SK-N-SH (cell line): ENCODE results near the gene PWWP2B. TPM values are rescaled to one million over a fixed set of nuclear protein-coding genes. Genes with fewer than 3 reads are reported as not detected.

Experiments
- CTCF ChIA-PET: fragments of 300-600, 350-600 bp; formaldehyde crosslinking; extraction: SDS; loops from one replicate; lab custom pipeline; 2021; lab: Yijun Ruan, JAX
- POLR2A ChIA-PET: fragments of 350-600 bp; sonication (Branson Sonifier 250); formaldehyde crosslinking; extraction: SDS; loops from one replicate; lab custom pipeline; 2020; ENCODE audit warnings: antibody characterized with exemption, inconsistent platforms; lab: Yijun Ruan, JAX
- DNase-seq: peaks from one replicate; pipeline ENCODE4 v3.0.0; 2012
- H2AFZ ChIP-seq: fragments of 200-600 bp; sonication (generic); 2 replicates; pipeline ENCODE4 v1.8.1; 2016; ENCODE audit warnings: antibody characterized with exemption, mild to moderate bottlenecking, low read depth
- H3F3A ChIP-seq: fragments of 200-600 bp; sonication (generic); replicated peaks from 2 replicates; pipeline ENCODE3; 2016; ENCODE audit warnings: antibody characterized with exemption, mild to moderate bottlenecking; ENCODE audit not compliant: insufficient read depth
- H3K27ac ChIP-seq, 2 experiments: fragments of 200-500 bp in 1 of 2; fragments of 200-600 bp in 1 of 2; sonication (Bioruptor generic) in 1 of 2; sonication (generic), shearing (Covaris generic) in 1 of 2; 2 replicates each; pipeline versions ENCODE4 v1.5.1 to v1.6.1; 2014 to 2016; ENCODE audit warnings: low read depth in 2 of 2, inconsistent platforms in 1 of 2, low read length in 1 of 2, mild to moderate bottlenecking in 1 of 2, mixed read lengths in 1 of 2
- H3K27me3 ChIP-seq: fragments of 200-600 bp; sonication (generic), shearing (Covaris generic); 2 replicates; pipeline ENCODE4 v1.6.1; 2016; ENCODE audit warnings: mixed run types; ENCODE audit not compliant: insufficient read depth
- H3K36me3 ChIP-seq, 2 experiments: fragments of 200-500 bp in 1 of 2; fragments of 200-600 bp in 1 of 2; sonication (Bioruptor generic) in 1 of 2; sonication (generic) in 1 of 2; replicated peaks in 1 of 2; 2 replicates each; pipeline versions ENCODE3 to v1.5.1; 2014 to 2016; ENCODE audit warnings: low read length in 1 of 2, mild to moderate bottlenecking in 1 of 2; ENCODE audit not compliant: insufficient read depth in 2 of 2, control insufficient read depth in 1 of 2
- H3K4me1 ChIP-seq, 2 experiments: fragments of 200-500 bp in 1 of 2; fragments of 200-600 bp in 1 of 2; sonication (Bioruptor generic) in 1 of 2; sonication (generic), shearing (Covaris generic) in 1 of 2; 2 replicates each; pipeline versions ENCODE4 v1.5.1 to v1.6.1; 2014 to 2016; ENCODE audit warnings: low read depth in 1 of 2, low read length in 1 of 2, mixed run types in 1 of 2; ENCODE audit not compliant: insufficient read depth in 2 of 2, control insufficient read depth in 1 of 2
- H3K4me2 ChIP-seq: fragments of 200-600 bp; sonication (generic), shearing (Covaris generic); 2 replicates; pipeline ENCODE4 v1.6.1; 2017; ENCODE audit warnings: mixed run types
- H3K4me3 ChIP-seq, 2 experiments: fragments of 200-500 bp in 1 of 2; fragments of 200-600 bp in 1 of 2; sonication (Bioruptor generic) in 1 of 2; sonication (generic), shearing (Covaris generic) in 1 of 2; 2 replicates each; pipeline versions ENCODE4 v1.5.1 to v1.8.1; 2014 to 2016; ENCODE audit warnings: low read depth in 2 of 2, inconsistent platforms in 1 of 2, low read length in 1 of 2, mild to moderate bottlenecking in 1 of 2, mixed read lengths in 1 of 2, moderate library complexity in 1 of 2
- H3K79me2 ChIP-seq: fragments of 200-600 bp; sonication (generic); 2 replicates; pipeline ENCODE4 v1.8.1; 2017; ENCODE audit warnings: mild to moderate bottlenecking; ENCODE audit not compliant: insufficient read depth
- H3K9ac ChIP-seq: fragments of 200-600 bp; sonication (generic); 2 replicates; pipeline ENCODE4 v1.6.1; 2017; ENCODE audit warnings: mixed run types
- H3K9me2 ChIP-seq: fragments of 200-600 bp; sonication (generic); 2 replicates; pipeline ENCODE4 v1.6.1; 2017; ENCODE audit warnings: mixed run types
- H3K9me3 ChIP-seq: fragments of 200-600 bp; sonication (generic); 2 replicates; pipeline ENCODE4 v1.6.1; 2017; ENCODE audit warnings: mixed run types, mild to moderate bottlenecking, moderate library complexity
- H4K20me1 ChIP-seq: fragments of 200-600 bp; sonication (generic); 2 replicates; pipeline ENCODE4 v1.6.1; 2017; ENCODE audit warnings: mild to moderate bottlenecking, mixed run types; ENCODE audit not compliant: insufficient read depth
- CHD2 ChIP-seq: fragments of 150-350 bp; IDR thresholded peaks from 2 replicates; pipeline ENCODE4 v1.6.1; 2018; ENCODE audit warnings: low read length; ENCODE audit not compliant: partially characterized antibody
- ELF1 ChIP-seq: IDR thresholded peaks from 2 replicates; pipeline ENCODE4 v1.4.0; 2012
- EZH2phosphoT487 ChIP-seq: fragments of 200-600 bp; sonication (generic); IDR thresholded peaks from 2 replicates; pipeline ENCODE4 v1.6.1; 2017; ENCODE audit warnings: low read depth, mixed run types, mild to moderate bottlenecking, antibody characterized with exemption, moderate library complexity, borderline replicate concordance
- FOSL2 ChIP-seq: IDR thresholded peaks from 2 replicates; pipeline ENCODE4 v1.4.0; 2012; ENCODE audit warnings: low read depth, mild to moderate bottlenecking, moderate library complexity, borderline replicate concordance
- FOXM1 ChIP-seq: IDR thresholded peaks from 2 replicates; pipeline ENCODE4 v1.4.0; 2012; ENCODE audit warnings: low read depth, mild to moderate bottlenecking
- GABPA ChIP-seq: IDR thresholded peaks from 2 replicates; pipeline ENCODE4 v1.4.0; 2012; ENCODE audit warnings: low read depth, mild to moderate bottlenecking
- GATA2 ChIP-seq: sonication (generic); formaldehyde crosslinking; IDR thresholded peaks from 2 replicates; pipeline ENCODE4 v1.5.0; 2020; ENCODE audit warnings: mild to moderate bottlenecking, missing genetic modification reagents
- JUND ChIP-seq: IDR thresholded peaks from 2 replicates; pipeline ENCODE4 v1.4.0; 2012
- MEF2A ChIP-seq: IDR thresholded peaks from 2 replicates; pipeline ENCODE4 v1.4.0; 2012; ENCODE audit warnings: low read depth, borderline replicate concordance
- NFIC ChIP-seq: IDR thresholded peaks from 2 replicates; pipeline ENCODE4 v1.4.0; 2012; ENCODE audit warnings: borderline replicate concordance
- RCOR1 ChIP-seq: fragments of 150-350 bp; IDR thresholded peaks from 2 replicates; pipeline ENCODE4 v1.6.1; 2017; ENCODE audit warnings: antibody characterized with exemption, low read length
- RFX5 ChIP-seq: IDR thresholded peaks from 2 replicates; pipeline ENCODE4 v1.6.1; 2012; ENCODE audit warnings: mild to moderate bottlenecking, improper control_type of control experiment, low read length
- TCF12 ChIP-seq: IDR thresholded peaks from 2 replicates; pipeline ENCODE4 v1.4.0; 2012
- TEAD4 ChIP-seq: IDR thresholded peaks from 2 replicates; pipeline ENCODE4 v1.4.0; 2012; ENCODE audit warnings: mild to moderate bottlenecking, borderline replicate concordance; ENCODE audit not compliant: insufficient read depth
- WGBS: methylation state at CpG from one replicate; pipeline ENCODE4 v1.1.6; 2017; ENCODE audit warnings: low lambda C conversion rate; 5-methylcytosine and 5-hydroxymethylcytosine counted together
- polyA plus RNA-seq, 3 experiments: library from polyadenylated mRNA; depleted of rRNA; stranded (reverse); fragments of >200 nt; gene quantifications; 2 replicates each; pipeline ENCODE4 v1.2.3, GENCODE V29; 2012
- TF ChIP-seq, protein P1 (sequence below): IDR thresholded peaks from 2 replicates; pipeline ENCODE4; 2012
- TF ChIP-seq, protein P2 (sequence below): IDR thresholded peaks from 2 replicates; pipeline ENCODE4 v1.6.1; 2012; ENCODE audit warnings: mild to moderate bottlenecking, low read depth, low read length, moderate library complexity
- TF ChIP-seq, protein P3 (sequence below): fragments of 200-600 bp; sonication (generic); IDR thresholded peaks from 2 replicates; pipeline ENCODE4 v1.6.1; 2017; ENCODE audit warnings: antibody characterized with exemption, mild to moderate bottlenecking, moderate library complexity
- TF ChIP-seq, protein P4 (sequence below): fragments of 150-350 bp; IDR thresholded peaks from 2 replicates; pipeline ENCODE4 v1.6.1; 2016; ENCODE audit warnings: mild to moderate bottlenecking, low read depth, low read length

Gene PWWP2B
- polyA plus RNA-seq, 1 of the 3 experiments (the other 2 are of a cell fraction): 2.4 TPM

DNA sequence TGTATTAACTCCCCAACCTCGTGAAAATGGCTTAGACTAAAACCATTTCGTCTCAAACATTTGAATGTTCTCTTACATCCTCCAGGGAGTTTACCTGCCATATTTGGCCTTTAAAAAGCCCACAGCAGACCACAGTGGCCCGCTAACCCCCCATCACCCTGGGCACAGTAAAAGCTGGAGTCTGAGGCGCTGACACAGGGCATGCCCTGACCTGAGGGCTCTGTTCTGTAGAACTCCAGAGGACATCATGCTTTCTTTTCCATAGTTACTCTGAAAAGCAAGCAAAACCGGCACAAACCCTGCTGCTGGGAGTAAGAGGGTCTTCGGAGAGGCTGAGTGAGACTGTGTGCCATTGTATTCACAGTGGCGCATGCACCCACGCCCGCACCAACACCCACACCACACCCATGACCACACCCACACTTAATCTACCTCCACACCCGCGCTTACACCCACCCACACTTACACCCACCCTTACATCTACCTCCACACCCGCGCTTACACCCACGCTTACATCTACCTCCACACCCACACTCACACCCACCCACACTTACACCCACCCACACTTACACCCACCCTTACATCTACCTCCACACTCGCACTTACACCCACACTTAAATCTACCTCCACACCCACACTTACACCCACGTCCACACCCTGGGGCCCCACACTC, 32.9 kb upstream of the PWWP2B start:
- Histone ChIP-seq H3K4me1 (no peaks in the 10 kb centered on the region), H3K9me2 (no peaks in the 10 kb centered on the region), H4K20me1 (no peaks in the 10 kb centered on the region), H3K36me3 (peaks cover 6 to 31% of the 10 kb centered on the region in 2 experiments), H3K9me3 (no peaks in the 10 kb centered on the region), H3K79me2 (no peaks in the 10 kb centered on the region), H3K9ac (no peak overlapping the region), H3F3A (no peaks in the 10 kb centered on the region), H3K4me2 (no peak overlapping the region), H3K4me3 (no peak overlapping the region), H2AFZ (no peak overlapping the region), H3K27me3 (no peaks in the 10 kb centered on the region), H3K27ac (no peak overlapping the region)
- WGBS: 61% methylated on average over 16 of the region's 16 CpGs
- TF ChIP-seq, protein P1, sequence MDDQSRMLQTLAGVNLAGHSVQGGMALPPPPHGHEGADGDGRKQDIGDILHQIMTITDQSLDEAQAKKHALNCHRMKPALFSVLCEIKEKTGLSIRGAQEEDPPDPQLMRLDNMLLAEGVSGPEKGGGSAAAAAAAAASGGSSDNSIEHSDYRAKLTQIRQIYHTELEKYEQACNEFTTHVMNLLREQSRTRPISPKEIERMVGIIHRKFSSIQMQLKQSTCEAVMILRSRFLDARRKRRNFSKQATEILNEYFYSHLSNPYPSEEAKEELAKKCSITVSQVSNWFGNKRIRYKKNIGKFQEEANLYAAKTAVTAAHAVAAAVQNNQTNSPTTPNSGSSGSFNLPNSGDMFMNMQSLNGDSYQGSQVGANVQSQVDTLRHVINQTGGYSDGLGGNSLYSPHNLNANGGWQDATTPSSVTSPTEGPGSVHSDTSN: no peak
- no peak for TF ChIP-seq EZH2phosphoT487
- TF ChIP-seq FOSL2: no peak
- TF ChIP-seq, protein P2, sequence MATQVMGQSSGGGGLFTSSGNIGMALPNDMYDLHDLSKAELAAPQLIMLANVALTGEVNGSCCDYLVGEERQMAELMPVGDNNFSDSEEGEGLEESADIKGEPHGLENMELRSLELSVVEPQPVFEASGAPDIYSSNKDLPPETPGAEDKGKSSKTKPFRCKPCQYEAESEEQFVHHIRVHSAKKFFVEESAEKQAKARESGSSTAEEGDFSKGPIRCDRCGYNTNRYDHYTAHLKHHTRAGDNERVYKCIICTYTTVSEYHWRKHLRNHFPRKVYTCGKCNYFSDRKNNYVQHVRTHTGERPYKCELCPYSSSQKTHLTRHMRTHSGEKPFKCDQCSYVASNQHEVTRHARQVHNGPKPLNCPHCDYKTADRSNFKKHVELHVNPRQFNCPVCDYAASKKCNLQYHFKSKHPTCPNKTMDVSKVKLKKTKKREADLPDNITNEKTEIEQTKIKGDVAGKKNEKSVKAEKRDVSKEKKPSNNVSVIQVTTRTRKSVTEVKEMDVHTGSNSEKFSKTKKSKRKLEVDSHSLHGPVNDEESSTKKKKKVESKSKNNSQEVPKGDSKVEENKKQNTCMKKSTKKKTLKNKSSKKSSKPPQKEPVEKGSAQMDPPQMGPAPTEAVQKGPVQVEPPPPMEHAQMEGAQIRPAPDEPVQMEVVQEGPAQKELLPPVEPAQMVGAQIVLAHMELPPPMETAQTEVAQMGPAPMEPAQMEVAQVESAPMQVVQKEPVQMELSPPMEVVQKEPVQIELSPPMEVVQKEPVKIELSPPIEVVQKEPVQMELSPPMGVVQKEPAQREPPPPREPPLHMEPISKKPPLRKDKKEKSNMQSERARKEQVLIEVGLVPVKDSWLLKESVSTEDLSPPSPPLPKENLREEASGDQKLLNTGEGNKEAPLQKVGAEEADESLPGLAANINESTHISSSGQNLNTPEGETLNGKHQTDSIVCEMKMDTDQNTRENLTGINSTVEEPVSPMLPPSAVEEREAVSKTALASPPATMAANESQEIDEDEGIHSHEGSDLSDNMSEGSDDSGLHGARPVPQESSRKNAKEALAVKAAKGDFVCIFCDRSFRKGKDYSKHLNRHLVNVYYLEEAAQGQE: no peak
- no peak for TF ChIP-seq JUND
- TF ChIP-seq, protein P3, sequence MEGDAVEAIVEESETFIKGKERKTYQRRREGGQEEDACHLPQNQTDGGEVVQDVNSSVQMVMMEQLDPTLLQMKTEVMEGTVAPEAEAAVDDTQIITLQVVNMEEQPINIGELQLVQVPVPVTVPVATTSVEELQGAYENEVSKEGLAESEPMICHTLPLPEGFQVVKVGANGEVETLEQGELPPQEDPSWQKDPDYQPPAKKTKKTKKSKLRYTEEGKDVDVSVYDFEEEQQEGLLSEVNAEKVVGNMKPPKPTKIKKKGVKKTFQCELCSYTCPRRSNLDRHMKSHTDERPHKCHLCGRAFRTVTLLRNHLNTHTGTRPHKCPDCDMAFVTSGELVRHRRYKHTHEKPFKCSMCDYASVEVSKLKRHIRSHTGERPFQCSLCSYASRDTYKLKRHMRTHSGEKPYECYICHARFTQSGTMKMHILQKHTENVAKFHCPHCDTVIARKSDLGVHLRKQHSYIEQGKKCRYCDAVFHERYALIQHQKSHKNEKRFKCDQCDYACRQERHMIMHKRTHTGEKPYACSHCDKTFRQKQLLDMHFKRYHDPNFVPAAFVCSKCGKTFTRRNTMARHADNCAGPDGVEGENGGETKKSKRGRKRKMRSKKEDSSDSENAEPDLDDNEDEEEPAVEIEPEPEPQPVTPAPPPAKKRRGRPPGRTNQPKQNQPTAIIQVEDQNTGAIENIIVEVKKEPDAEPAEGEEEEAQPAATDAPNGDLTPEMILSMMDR: no peak
- no peak for TF ChIP-seq MEF2A
- no peak for TF ChIP-seq CHD2
- TF ChIP-seq, protein P4, sequence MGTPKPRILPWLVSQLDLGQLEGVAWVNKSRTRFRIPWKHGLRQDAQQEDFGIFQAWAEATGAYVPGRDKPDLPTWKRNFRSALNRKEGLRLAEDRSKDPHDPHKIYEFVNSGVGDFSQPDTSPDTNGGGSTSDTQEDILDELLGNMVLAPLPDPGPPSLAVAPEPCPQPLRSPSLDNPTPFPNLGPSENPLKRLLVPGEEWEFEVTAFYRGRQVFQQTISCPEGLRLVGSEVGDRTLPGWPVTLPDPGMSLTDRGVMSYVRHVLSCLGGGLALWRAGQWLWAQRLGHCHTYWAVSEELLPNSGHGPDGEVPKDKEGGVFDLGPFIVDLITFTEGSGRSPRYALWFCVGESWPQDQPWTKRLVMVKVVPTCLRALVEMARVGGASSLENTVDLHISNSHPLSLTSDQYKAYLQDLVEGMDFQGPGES: no peak
- TF ChIP-seq RFX5: no peak
- TF ChIP-seq GATA2 (CRISPR knock-in tag): no peak
- no peak for TF ChIP-seq TCF12
- TF ChIP-seq GABPA: no peak
- no peak for TF ChIP-seq NFIC
- TF ChIP-seq ELF1: no peak
- no peak for TF ChIP-seq TEAD4
- TF ChIP-seq RCOR1: no peak
- no peak for TF ChIP-seq FOXM1
- ChIA-PET POLR2A (no interaction called here), CTCF (no interaction called here)
- DNase-seq: peak; percentile 69
